ENCODE measurements around the gene RABAC1. TPM values are rescaled to one million over a fixed set of nuclear protein-coding genes. Genes with fewer than 3 reads are reported as not detected.

Gene RABAC1
- total RNA-seq, 6 donors from 2014 or later = 59.7 to 222 (median 163) TPM

GRCh38 chr19:41967054-41967783, 8.1 kb upstream of the RABAC1 start:
- Histone ChIP-seq H3K27ac (no peak overlapping the region), H3K9me3 (no peaks in the 10 kb centered on the region), H3K27me3 (no peaks in the 10 kb centered on the region), H3K4me3 (no peak overlapping the region), H3K36me3 (no peaks in the 10 kb centered on the region), H3K4me1 (no peaks in the 10 kb centered on the region)
- TF ChIP-seq CTCF (IDR thresholded peaks at IDR 0.05) (no peak), POLR2A (IDR thresholded peaks at IDR 0.05) (no peak), POLR2AphosphoS5 (IDR thresholded peaks at IDR 0.05) (no peak), EP300 (IDR thresholded peaks at IDR 0.05) (no peak)
- ATAC-seq (ENCODE audit: low FRiP score in 2 of 2) = peak in 1 of 2 donors; percentile 8
- WGBS, 2 donors = 55 to 58% methylated on average over 15 to 26 of the region's 26 CpGs
- peak in 1 of 2 donors; percentile 60 for DNase-seq

GRCh38 chr19:41965106-41965505, 6.0 kb upstream of the RABAC1 start:
- no peaks in the 10 kb centered on the region for H3K9me3 ChIP-seq
- DNase-seq = no peak
- H3K27me3 ChIP-seq = no peaks in the 10 kb centered on the region
- ATAC-seq (ENCODE audit: low FRiP score in 2 of 2) = no peak
- WGBS, 2 donors = 58 to 81% methylated on average over 5 of the region's 5 CpGs
- no peak overlapping the region for H3K27ac ChIP-seq
- H3K4me3 ChIP-seq = no peak overlapping the region
- no peaks in the 10 kb centered on the region for H3K4me1 ChIP-seq
- H3K36me3 ChIP-seq = no peaks in the 10 kb centered on the region
- TF ChIP-seq POLR2A (IDR thresholded peaks at IDR 0.05) = no peak
- no peak for TF ChIP-seq EP300 (IDR thresholded peaks at IDR 0.05)
- no peak for TF ChIP-seq CTCF (IDR thresholded peaks at IDR 0.05)
- no peak for TF ChIP-seq POLR2AphosphoS5 (IDR thresholded peaks at IDR 0.05)

- Histone ChIP-seq H3K4me3 (no peak overlapping the region), H3K9me3 (no peaks in the 10 kb centered on the region), H3K27me3 (no peaks in the 10 kb centered on the region), H3K27ac (no peak overlapping the region), H3K4me1 (peaks cover 12 to 21% (median 20%) of the 10 kb centered on the region in 4 donors), H3K36me3 (peaks cover 0 to 11% (median 5%) of the 10 kb centered on the region in 4 donors)
- 92 to 94% methylated on average over 5 of the region's 5 CpGs for WGBS, 2 donors
- ATAC-seq (ENCODE audit: low FRiP score in 2 of 2) (no peak), DNase-seq (no peak)
- TF ChIP-seq CTCF (IDR thresholded peaks at IDR 0.05) (no peak), EP300 (IDR thresholded peaks at IDR 0.05) (no peak), POLR2A (IDR thresholded peaks at IDR 0.05) (no peak), POLR2AphosphoS5 (IDR thresholded peaks at IDR 0.05) (no peak)
Observed at GRCh38 chr19:41960973-41961372, 1.9 kb upstream of the RABAC1 start.

- Histone ChIP-seq H3K9me3 (no peaks in the 10 kb centered on the region), H3K27ac (peak overlapping the region; percentile 88 to 94 (median 94)), H3K36me3 (peaks cover 0 to 24% (median 10%) of the 10 kb centered on the region in 4 donors), H3K4me3 (peak overlapping the region; percentile 82 to 99 (median 94)), H3K27me3 (no peaks in the 10 kb centered on the region), H3K4me1 (peaks cover 12 to 21% (median 20%) of the 10 kb centered on the region in 4 donors)
- WGBS, 2 donors = 2% methylated on average over 39 of the region's 43 CpGs; no CpG with 5 or more reads in 1 of the 2 donors
- peak; percentile 95 to 96 for DNase-seq
- peak; percentile 92 to 93 for ATAC-seq (ENCODE audit: low FRiP score in 2 of 2)
- TF ChIP-seq CTCF (IDR thresholded peaks at IDR 0.05) = no peak
- no peak for TF ChIP-seq EP300 (IDR thresholded peaks at IDR 0.05)
- peak in 3 of 4 donors; percentile 13 to 75 (median 73) for TF ChIP-seq POLR2A (IDR thresholded peaks at IDR 0.05)
- peak; percentile 85 to 89 for TF ChIP-seq POLR2AphosphoS5 (IDR thresholded peaks at IDR 0.05)
Observed at GRCh38 chr19:41958367-41959055, 610 bp downstream of the RABAC1 start.
